ENCODE data around the gene ANTKMT.
"Not testable (repeated sequence)": the region's sequence is repeated elsewhere in the genome, so short reads cannot be mapped to it uniquely, and the experiment has no call there.

The ANTKMT gene

GRCh38 chr16:681746-682427 is 39.1 kb upstream of the ANTKMT start:
- no peak for DNase-seq (ENCODE audit: low read depth)

- no peak for DNase-seq (ENCODE audit: low read depth)
Measured at GRCh38 chr16:682493-683395, 38.2 kb upstream of the ANTKMT start.

GRCh38 chr16:683396-684070 is 37.4 kb upstream of the ANTKMT start:
- no peak for DNase-seq (ENCODE audit: low read depth)

- DNase-seq (ENCODE audit: low read depth): peak; percentile 93
Measured at GRCh38 chr16:684071-684794, 36.7 kb upstream of the ANTKMT start, which contains the start of gene JMJD8. Gene JMJD8 (minus strand): TSS chr16:684334. CDS start chr16:684319, 15 bp downstream.

DNA sequence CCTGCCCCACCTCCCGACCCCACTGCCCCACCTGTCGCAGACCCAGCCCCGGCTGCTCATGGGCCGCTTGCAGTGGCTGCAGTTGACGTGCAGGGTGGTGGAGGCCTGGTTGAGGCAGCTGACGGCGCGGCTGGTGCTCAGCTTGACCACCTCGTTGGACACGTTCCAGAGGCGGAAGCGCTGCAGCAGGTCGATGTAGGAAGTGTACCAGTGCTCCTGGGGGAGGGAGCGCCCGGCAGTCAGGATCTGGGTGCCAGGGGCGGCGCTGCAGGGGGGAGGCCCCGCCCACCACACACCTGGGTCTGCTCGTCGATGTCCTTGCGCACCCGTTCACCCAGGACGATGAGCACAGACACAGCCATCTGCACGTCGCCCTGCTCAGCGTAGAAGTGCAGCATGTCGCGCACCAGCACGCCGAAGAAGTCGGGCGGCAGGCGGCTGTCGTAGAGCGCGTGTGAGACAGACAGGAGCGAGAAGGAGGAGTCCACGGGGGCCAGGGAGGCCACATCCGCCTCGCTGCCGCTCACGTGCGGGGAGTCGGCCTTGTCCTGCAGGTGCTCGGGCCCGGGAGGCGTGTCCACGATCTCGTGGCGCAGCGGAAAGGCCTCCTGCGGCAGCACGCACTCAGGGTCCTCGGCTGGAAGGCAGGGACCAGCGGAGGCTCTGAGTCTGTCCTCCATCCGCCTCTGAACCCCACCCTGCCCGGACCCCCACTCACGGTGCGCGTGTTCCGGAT is 35.8 kb upstream of the ANTKMT start:
- no peak for DNase-seq (ENCODE audit: low read depth)

DNA sequence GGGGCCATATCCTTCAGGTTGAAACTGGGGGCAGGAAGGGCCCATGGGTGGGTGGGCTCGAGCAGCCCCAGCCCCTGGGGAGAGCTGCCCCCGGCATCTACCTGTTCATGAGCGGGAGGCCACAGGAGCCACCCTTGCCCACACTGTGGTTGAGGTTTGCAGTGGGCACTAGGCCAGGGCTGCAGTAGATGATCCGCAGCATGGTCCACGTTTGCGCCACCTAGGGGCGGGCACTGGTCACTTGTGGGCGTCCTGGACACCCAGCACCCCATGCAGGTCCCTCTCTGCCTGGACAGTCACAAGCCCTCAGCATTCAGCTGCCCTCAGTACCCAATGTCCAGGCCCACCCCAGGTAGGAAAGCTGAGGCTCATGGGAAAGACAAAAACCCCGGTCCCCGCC is 35.0 kb upstream of the ANTKMT start:
- DNase-seq (ENCODE audit: low read depth): no peak

DNA sequence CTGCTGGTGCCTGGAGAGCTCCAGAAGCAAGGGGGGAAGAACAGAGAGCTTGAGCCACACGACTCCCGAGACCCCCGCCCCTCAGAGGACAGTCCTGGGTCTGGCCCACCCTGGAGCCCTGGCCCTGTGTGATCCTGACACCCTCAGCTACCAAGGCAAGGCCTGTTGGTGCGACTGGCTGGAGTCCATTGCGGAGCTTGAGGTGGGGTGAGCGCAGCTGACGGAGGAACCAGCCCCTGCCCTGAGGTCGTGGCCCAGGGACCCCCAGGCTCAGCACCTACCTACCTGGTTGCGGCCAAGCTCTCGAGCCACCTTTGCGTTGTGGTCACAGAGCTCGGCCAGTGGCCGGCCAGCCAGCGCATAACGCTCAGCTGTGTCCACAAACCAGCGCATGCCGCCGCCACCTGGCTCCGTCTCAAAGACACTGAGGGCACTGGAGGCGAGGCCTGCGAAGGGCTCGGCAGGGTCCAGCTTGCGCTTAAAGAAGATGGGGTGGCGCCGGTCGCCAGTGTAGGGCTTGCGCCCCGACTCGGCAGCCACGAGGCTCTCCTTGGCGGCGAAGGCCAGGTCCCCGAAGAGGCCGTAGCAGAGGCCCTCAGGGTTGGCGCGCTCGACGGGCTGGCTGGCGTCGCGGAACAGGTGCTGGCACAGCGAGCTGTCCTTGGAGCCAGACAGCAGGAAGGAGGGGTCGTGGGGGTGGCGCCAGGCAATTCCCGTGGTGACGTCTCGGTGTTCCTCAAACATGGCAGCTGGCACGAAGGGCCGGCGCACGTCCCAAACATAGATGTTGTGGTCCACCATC is 34.3 kb upstream of the ANTKMT start:
- DNase-seq (ENCODE audit: low read depth): no peak

- no peak for DNase-seq (ENCODE audit: low read depth)
Measured at GRCh38 chr16:687499-687898, 33.4 kb upstream of the ANTKMT start.

DNA sequence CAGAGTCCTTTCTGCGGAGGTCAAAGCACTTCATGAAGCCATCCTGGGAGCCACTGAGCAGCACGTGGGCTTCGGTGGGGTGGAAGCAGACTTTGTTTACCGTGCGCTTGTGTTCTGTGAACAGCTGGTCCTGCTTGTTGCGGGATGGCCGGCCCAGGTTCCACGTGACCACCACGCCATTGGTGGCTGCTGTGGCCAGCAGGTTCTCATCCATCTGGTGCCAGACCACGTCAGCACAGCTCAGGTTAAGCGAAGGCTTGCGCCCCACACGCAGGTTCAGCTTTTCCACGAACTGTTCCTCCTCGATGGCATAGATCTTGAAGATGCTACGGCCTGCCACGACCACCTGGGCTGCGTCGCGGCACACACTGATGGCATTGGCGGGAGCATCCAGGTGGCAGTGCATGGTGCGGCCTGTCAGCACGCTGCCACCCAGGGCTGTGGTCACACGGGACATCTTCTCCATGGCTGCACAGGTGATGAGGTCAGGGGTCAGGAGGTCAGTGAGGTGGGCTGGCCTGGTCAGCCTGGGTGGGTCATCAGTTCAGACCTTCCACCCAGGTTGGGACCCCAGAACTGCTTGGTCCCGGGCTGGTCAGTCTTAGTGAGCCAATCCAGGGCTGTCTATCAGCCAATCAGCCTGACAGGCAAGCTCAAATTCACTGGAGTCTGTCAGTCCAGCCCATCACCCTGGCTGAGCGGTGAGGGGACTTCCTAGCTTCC is 31.6 kb upstream of the ANTKMT start:
- no peak for DNase-seq (ENCODE audit: low read depth)

DNA sequence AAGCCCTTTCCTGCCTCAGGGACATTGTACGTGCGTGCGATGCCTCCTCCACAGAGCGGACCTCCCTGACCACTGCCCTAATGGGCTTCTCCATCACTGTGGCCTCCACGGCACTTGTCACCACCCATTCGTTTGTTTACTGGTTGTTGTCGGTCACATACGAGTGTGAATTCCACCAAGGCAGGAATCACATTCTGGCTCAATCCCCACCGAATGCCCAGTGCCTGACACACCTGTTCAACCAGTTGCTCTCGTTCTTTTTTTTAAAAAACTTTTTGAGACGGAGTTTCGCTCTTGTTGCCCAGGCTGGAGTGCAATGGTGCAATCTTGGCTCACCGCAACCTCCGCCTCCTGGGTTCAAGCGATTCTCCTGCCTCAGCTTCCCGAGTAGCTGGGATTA is 29.7 kb upstream of the ANTKMT start:
- not testable (repeated sequence) for DNase-seq (ENCODE audit: low read depth)

DNA sequence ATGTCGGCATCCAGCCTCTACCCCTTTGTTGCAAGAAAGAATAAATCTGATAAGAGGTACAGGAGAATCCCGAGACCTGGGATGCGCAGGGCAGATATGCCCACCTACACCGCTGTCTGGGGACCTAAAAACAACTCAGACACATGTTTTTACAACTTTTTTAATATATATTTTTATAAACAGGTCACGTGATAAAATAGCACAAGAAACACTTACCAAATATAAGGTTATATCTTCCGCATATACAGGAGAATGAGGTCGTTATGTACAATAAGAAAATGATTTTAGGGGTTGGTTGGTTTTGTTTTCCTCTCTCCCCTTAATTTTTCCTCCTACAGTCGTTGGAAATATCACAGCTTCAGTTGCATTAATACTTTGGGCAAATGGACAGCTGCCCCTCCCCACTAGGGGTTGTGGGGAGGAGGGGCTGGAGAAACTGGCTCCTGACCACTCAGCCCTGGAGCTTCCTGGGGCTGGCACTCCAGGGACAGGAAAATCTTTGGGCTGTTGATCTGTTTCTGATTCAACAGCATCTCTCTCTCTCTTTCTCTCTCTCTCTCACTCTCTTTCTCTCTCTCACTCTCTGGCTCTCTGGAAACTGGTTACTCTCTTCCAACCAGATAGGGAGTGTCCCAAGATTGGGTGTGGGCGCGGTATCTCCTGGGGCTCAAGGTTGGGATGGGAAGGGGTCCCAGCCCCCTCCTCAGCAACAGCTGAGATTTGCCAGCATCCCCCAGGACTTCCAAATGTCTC is 28.4 kb upstream of the ANTKMT start:
- no peak for DNase-seq (ENCODE audit: low read depth)

GRCh38 chr16:693364-693763 is 27.6 kb upstream of the ANTKMT start:
- no peak for DNase-seq (ENCODE audit: low read depth)

DNA sequence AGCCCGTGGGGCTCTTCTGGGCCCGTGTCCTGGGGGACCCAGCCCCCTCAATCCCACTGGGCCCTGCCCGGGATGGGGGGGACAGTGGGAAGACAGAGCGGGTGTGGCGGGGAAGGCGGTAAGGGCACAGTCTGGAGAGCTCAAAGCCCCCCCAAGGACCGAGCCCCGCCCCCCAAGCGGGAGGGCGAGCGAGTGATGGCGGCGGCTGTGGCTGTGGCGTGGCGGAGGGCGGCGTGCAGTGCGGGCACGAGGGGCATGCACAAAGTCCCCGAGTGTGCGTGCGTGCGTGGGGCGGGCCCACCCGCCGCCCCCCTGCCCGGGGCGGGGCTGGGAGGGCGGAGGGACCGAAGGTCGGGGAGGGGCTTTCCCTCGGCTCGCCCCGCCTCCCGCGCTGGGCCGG is 27.2 kb upstream of the ANTKMT start:
- no peak for DNase-seq (ENCODE audit: low read depth)

GRCh38 chr16:694187-694862 is 26.6 kb upstream of the ANTKMT start:
- no peak for DNase-seq (ENCODE audit: low read depth)

- DNase-seq (ENCODE audit: low read depth): no peak
Measured at GRCh38 chr16:694863-695354, 26.0 kb upstream of the ANTKMT start.

GRCh38 chr16:695355-696089 is 25.4 kb upstream of the ANTKMT start:
- DNase-seq (ENCODE audit: low read depth): peak; percentile 55

- DNase-seq (ENCODE audit: low read depth): no peak
Measured at GRCh38 chr16:698911-699671, 21.9 kb upstream of the ANTKMT start.
